Trophoblast cell (in vitro differentiated cells and primary cell): ENCODE data around the gene MRPL27.

Source experiments
- DNase-seq, 2 donors: peaks; one replicate each; pipeline ENCODE4 v3.0.0-alpha.2; 2016
- H2AFZ ChIP-seq: 2 replicates; pipeline ENCODE4 v1.6.1; 2013; ENCODE audit warnings: low read length, moderate library complexity, mild to moderate bottlenecking; ENCODE audit not compliant: insufficient read depth, poor library complexity
- H2AK5ac ChIP-seq: 2 replicates; pipeline ENCODE4 v1.6.1; 2013; ENCODE audit warnings: mild to moderate bottlenecking, low read length
- H2BK120ac ChIP-seq: 2 replicates; pipeline ENCODE4 v1.6.1; 2013; ENCODE audit warnings: low read length, mild to moderate bottlenecking, moderate library complexity; ENCODE audit not compliant: insufficient read depth, poor library complexity
- H2BK12ac ChIP-seq: 2 replicates; pipeline ENCODE4 v1.6.1; 2013; ENCODE audit warnings: mild to moderate bottlenecking, low read length, moderate library complexity
- H2BK5ac ChIP-seq: 2 replicates; pipeline ENCODE4 v1.6.1; 2013; ENCODE audit warnings: low read length, low read depth, moderate library complexity, mild to moderate bottlenecking; ENCODE audit not compliant: poor library complexity
- H3K14ac ChIP-seq: 2 replicates; pipeline ENCODE4 v1.6.1; 2013; ENCODE audit warnings: mild to moderate bottlenecking, low read length
- H3K18ac ChIP-seq: 2 replicates; pipeline ENCODE4 v1.6.1; 2013; ENCODE audit warnings: mild to moderate bottlenecking, low read length
- H3K23ac ChIP-seq: 2 replicates; pipeline ENCODE4 v1.6.1; 2013; ENCODE audit warnings: low read length
- H3K27ac ChIP-seq: 2 replicates; pipeline ENCODE4 v1.5.1; 2013; ENCODE audit warnings: low read depth, mild to moderate bottlenecking, inconsistent platforms, low read length, moderate library complexity
- H3K27me3 ChIP-seq: 2 replicates; pipeline ENCODE4 v1.6.1; 2013; ENCODE audit warnings: inconsistent platforms, mild to moderate bottlenecking, low read length, moderate library complexity; ENCODE audit not compliant: insufficient read depth
- H3K36me3 ChIP-seq, 2 experiments: 1 replicate in 1 of 2; 2 replicates in 1 of 2; pipeline ENCODE4 v1.6.1; 2013; ENCODE audit warnings: low read length in 2 of 2, mild to moderate bottlenecking in 2 of 2, moderate library complexity in 1 of 2; ENCODE audit not compliant: insufficient read depth in 2 of 2, control insufficient read depth in 1 of 2
- H3K4ac ChIP-seq: 2 replicates; pipeline ENCODE4 v1.6.1; 2013; ENCODE audit warnings: low read depth, mild to moderate bottlenecking, low read length, moderate library complexity
- H3K4me1 ChIP-seq, 2 experiments: 1 replicate in 1 of 2; 2 replicates in 1 of 2; pipeline ENCODE4 v1.6.1; 2013; ENCODE audit warnings: low read length in 2 of 2, mild to moderate bottlenecking in 2 of 2, moderate library complexity in 1 of 2; ENCODE audit not compliant: insufficient read depth in 2 of 2, control insufficient read depth in 1 of 2
- H3K4me2 ChIP-seq: 2 replicates; pipeline ENCODE4 v1.6.1; 2013; ENCODE audit warnings: inconsistent platforms, mild to moderate bottlenecking, low read length, moderate library complexity
- H3K4me3 ChIP-seq: 2 replicates; pipeline ENCODE4 v1.5.1; 2013; ENCODE audit warnings: mild to moderate bottlenecking, low read depth, low read length, inconsistent platforms
- H3K79me1 ChIP-seq: one replicate; pipeline ENCODE4 v1.6.1; 2013; ENCODE audit warnings: low read length
- H3K79me2 ChIP-seq: 2 replicates; pipeline ENCODE4 v1.6.1; 2013; ENCODE audit warnings: low read length, mild to moderate bottlenecking; ENCODE audit not compliant: control insufficient read depth, insufficient read depth, poor library complexity
- H3K9ac ChIP-seq: 2 replicates; pipeline ENCODE4 v1.6.1; 2013; ENCODE audit warnings: mild to moderate bottlenecking, low read length
- H3K9me3 ChIP-seq: 2 replicates; pipeline ENCODE4 v1.6.1; 2013; ENCODE audit warnings: low read depth, mild to moderate bottlenecking, control low read depth, inconsistent platforms, low read length; ENCODE audit not compliant: insufficient read depth
- H4K12ac ChIP-seq: 2 replicates; pipeline ENCODE4 v1.6.1; 2013; ENCODE audit warnings: low read depth, mild to moderate bottlenecking, low read length, moderate library complexity
- H4K8ac ChIP-seq: 2 replicates; pipeline ENCODE4 v1.6.1; 2013; ENCODE audit warnings: low read depth, mild to moderate bottlenecking, low read length, moderate library complexity
- H4K91ac ChIP-seq: one replicate; pipeline ENCODE4 v1.6.1; 2013; ENCODE audit warnings: low read depth, mild to moderate bottlenecking, low read length, moderate library complexity
- WGBS: extraction: QIAGEN DNeasy Blood & Tissue Kit; methylation state at CpG from one replicate; pipeline ENCODE4 v1.1.7; 2013; ENCODE audit warnings: missing lambda C conversion rate; ENCODE audit not compliant: insufficient read length, insufficient coverage; ENCODE audit errors: extremely low coverage; 5-methylcytosine and 5-hydroxymethylcytosine counted together

The MRPL27 gene

DNA sequence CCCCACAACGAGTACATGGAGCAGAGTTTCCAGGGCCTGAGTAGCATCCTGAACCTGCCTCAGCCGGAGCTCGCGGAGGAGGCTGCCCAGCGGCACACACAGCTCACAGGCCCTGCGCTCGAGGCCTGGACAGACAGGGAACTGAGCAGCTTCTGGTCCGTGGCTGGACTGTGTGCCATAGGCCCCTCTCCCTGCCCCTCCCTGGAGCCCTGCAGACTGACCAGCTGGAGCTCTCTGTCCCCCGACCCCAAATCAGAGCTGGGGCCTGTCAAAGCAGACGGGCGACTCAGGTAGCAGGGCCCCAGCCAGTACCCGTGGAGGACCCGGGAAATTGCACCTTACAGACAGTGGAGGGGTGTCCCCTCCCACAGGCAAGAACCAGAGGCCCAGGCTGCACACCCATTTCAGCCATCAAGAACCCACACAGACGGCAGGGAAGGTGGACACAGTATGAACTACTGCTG is 13.0 kb downstream of the MRPL27 start:
- H3K9ac ChIP-seq = no peak overlapping the region
- H3K4me2 ChIP-seq = no peak overlapping the region
- no peak overlapping the region for H2BK12ac ChIP-seq
- H3K4me1 ChIP-seq = peaks cover 7 to 18% of the 10 kb centered on the region in 2 experiments
- H3K79me2 ChIP-seq = no peaks in the 10 kb centered on the region
- no peaks in the 10 kb centered on the region for H3K79me1 ChIP-seq
- no peak overlapping the region for H3K14ac ChIP-seq
- no CpG with 5 or more reads among the region's 14 CpGs for WGBS
- peaks cover 2% of the 10 kb centered on the region for H3K9me3 ChIP-seq
- H2BK120ac ChIP-seq = no peak overlapping the region
- H2AK5ac ChIP-seq = no peak overlapping the region
- H2AFZ ChIP-seq = no peak overlapping the region
- H3K36me3 ChIP-seq = peaks cover 42 to 53% of the 10 kb centered on the region in 2 experiments
- H4K8ac ChIP-seq = no peak overlapping the region
- H3K4ac ChIP-seq = no peak overlapping the region
- DNase-seq = no peak
- no peak overlapping the region for H3K23ac ChIP-seq
- H4K91ac ChIP-seq = no peak overlapping the region
- H3K18ac ChIP-seq = no peak overlapping the region
- H3K27ac ChIP-seq = no peak overlapping the region
- H3K4me3 ChIP-seq = no peak overlapping the region
- H4K12ac ChIP-seq = no peak overlapping the region
- H3K27me3 ChIP-seq = no peaks in the 10 kb centered on the region
- H2BK5ac ChIP-seq = no peak overlapping the region

DNA sequence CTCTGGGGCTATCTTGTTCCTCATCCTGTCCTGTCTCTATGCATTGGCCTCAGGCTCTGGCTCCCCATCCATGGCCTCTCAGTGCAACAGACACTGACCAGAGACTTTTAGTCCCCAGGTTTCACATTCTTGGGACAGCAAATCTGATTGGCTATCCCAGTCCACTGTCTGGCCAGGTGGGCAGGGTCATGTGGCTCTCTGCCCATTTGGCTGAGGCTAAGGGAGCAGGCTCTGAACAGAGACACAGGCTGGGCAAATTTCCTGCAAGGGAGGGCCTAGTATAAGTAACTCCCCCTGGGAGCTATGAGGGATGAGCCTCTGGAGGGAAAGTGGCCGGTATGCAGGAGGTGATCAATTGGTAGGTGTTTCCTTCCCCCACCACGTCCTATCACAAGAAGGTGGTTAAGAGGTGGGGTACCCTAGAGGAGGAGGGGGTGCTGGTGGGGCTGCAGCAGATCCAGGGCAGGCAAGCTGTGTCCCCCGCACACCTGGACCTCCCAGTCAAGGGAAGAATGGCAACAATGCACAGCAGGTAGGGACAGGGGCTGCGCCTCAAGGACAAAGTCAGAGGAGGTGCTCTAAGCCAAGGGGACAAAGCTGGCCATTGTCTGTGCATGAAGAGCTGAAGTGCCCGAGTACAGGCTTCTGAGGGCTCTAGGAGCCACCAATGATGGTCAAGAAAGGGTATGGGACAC is 13.8 kb downstream of the MRPL27 start:
- Histone ChIP-seq H3K9me3 (peaks cover 2% of the 10 kb centered on the region), H4K12ac (no peak overlapping the region), H3K14ac (no peak overlapping the region), H3K79me2 (no peaks in the 10 kb centered on the region), H3K4ac (no peak overlapping the region), H2AK5ac (no peak overlapping the region), H3K4me3 (no peak overlapping the region), H3K36me3 (peaks cover 51 to 62% of the 10 kb centered on the region in 2 experiments), H2BK5ac (no peak overlapping the region), H3K4me1 (peaks cover 4 to 10% of the 10 kb centered on the region in 2 experiments), H2BK120ac (no peak overlapping the region), H3K79me1 (no peaks in the 10 kb centered on the region), H3K4me2 (no peak overlapping the region), H3K9ac (no peak overlapping the region), H3K27me3 (no peaks in the 10 kb centered on the region), H3K18ac (no peak overlapping the region), H3K27ac (no peak overlapping the region), H4K91ac (no peak overlapping the region), H2BK12ac (no peak overlapping the region), H3K23ac (no peak overlapping the region), H2AFZ (no peak overlapping the region), H4K8ac (no peak overlapping the region)
- no CpG with 5 or more reads among the region's 5 CpGs for WGBS
- DNase-seq = no peak

DNA sequence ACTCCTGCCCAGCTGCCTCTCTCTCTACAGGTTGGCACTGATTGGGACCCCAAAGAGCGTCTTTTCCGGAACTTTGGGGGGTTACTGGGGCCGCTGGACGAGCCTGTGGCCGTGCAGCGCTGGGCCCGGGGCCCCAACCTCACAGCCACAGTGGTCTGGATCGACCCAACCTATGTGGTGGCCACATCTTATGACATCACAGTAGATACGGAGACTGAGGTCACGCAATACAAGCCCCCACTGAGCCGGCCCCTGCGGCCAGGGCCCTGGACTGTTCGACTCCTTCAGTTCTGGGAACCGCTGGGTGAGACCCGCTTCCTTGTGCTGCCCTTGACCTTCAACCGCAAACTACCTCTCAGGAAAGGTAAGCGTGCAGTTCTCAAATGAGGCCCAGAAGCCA is 14.8 kb downstream of the MRPL27 start:
- WGBS = no CpG with 5 or more reads among the region's 17 CpGs
- Histone ChIP-seq H3K79me1 (no peaks in the 10 kb centered on the region), H4K91ac (no peak overlapping the region), H3K4ac (no peak overlapping the region), H3K9me3 (peaks cover 2% of the 10 kb centered on the region), H2AK5ac (no peak overlapping the region), H3K18ac (no peak overlapping the region), H4K8ac (no peak overlapping the region), H2BK5ac (no peak overlapping the region), H3K14ac (no peak overlapping the region), H3K79me2 (no peaks in the 10 kb centered on the region), H3K4me3 (no peak overlapping the region), H3K23ac (no peak overlapping the region), H3K27ac (no peak overlapping the region), H3K4me2 (no peak overlapping the region), H2BK120ac (no peak overlapping the region), H2BK12ac (no peak overlapping the region), H2AFZ (no peak overlapping the region), H4K12ac (no peak overlapping the region), H3K36me3 (peaks cover 59 to 71% of the 10 kb centered on the region in 2 experiments), H3K9ac (no peak overlapping the region), H3K27me3 (no peaks in the 10 kb centered on the region), H3K4me1 (peaks cover 0 to under 1% of the 10 kb centered on the region in 2 experiments)
- DNase-seq = no peak

DNA sequence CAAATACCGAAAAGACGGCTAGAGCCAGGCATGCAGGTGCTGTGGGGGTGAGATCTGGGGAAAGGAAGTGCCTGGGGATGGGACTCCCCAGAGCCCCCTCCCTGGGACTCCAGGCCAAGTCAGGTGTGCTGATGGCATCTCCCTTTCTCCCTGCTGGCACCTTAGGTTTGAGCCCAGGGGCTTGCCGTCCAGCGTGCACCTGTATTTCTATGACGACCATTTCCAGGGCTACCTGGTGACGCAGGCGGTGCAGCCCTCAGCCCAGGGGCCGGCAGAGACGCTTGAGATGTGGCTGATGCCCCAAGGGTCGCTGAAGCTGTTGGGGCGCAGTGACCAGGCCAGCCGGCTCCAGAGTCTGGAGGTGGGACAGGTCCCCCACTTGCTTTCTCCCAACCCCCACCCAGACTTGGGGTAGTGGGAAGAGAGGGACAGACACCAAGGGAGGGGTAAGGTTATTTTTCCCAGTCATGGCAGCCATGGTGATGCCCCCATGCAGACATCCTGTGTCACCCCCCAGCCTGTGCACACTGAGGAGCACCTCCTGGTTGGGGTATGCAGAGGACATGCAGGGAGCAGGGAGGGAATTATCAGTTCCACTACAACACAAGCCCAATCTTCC is 16.0 kb downstream of the MRPL27 start:
- H2AK5ac ChIP-seq = no peak overlapping the region
- no peak overlapping the region for H3K23ac ChIP-seq
- no peak overlapping the region for H4K91ac ChIP-seq
- H3K18ac ChIP-seq = no peak overlapping the region
- H2BK120ac ChIP-seq = no peak overlapping the region
- no peak overlapping the region for H3K27ac ChIP-seq
- no peak overlapping the region for H2BK12ac ChIP-seq
- H4K12ac ChIP-seq = no peak overlapping the region
- WGBS = no CpG with 5 or more reads among the region's 12 CpGs
- H3K9me3 ChIP-seq = peaks cover 2% of the 10 kb centered on the region
- no peak overlapping the region for H2AFZ ChIP-seq
- no peak overlapping the region for H3K14ac ChIP-seq
- H3K36me3 ChIP-seq = peaks cover 59 to 78% of the 10 kb centered on the region in 2 experiments
- no peak overlapping the region for H3K4ac ChIP-seq
- DNase-seq = no peak
- H3K79me1 ChIP-seq = no peaks in the 10 kb centered on the region
- no peak overlapping the region for H2BK5ac ChIP-seq
- no peak overlapping the region for H3K4me3 ChIP-seq
- no peak overlapping the region for H4K8ac ChIP-seq
- no peaks in the 10 kb centered on the region for H3K79me2 ChIP-seq
- no peaks in the 10 kb centered on the region for H3K27me3 ChIP-seq
- no peak overlapping the region for H3K9ac ChIP-seq
- no peak overlapping the region for H3K4me2 ChIP-seq
- no peaks in the 10 kb centered on the region for H3K4me1 ChIP-seq
